GM10266 (cell line): ENCODE measurements around the gene TAF11L8.
"Not testable (repeated sequence)": the region's sequence is repeated elsewhere in the genome, so short reads cannot be mapped to it uniquely, and the experiment has no call there.

Experiments used
- DNase-seq: peaks from one replicate; pipeline ENCODE4 v3.0.0; 2012; ENCODE audit errors: extremely low spot score
- CTCF ChIP-seq: IDR thresholded peaks from 2 replicates; pipeline ENCODE4 v1.5.1; 2012; ENCODE audit warnings: mild to moderate bottlenecking, low read depth; ENCODE audit not compliant: control insufficient read depth, insufficient read depth; ENCODE audit errors: missing control alignments

The TAF11L8 gene

GRCh38 chr5:17590860-17591259 is at the start of gene TAF11L8:
Gene TAF11L8 (minus strand): TSS chr5:17590960.
- not testable (repeated sequence) for DNase-seq

- DNase-seq = no peak
- TF ChIP-seq CTCF = no peak
These were observed 43.4 kb upstream of the TAF11L8 start, which contains the start of gene TAF11L14 for GRCh38 chr5:17634160-17634559. Gene TAF11L14 (plus strand): TSS chr5:17634460.

DNA sequence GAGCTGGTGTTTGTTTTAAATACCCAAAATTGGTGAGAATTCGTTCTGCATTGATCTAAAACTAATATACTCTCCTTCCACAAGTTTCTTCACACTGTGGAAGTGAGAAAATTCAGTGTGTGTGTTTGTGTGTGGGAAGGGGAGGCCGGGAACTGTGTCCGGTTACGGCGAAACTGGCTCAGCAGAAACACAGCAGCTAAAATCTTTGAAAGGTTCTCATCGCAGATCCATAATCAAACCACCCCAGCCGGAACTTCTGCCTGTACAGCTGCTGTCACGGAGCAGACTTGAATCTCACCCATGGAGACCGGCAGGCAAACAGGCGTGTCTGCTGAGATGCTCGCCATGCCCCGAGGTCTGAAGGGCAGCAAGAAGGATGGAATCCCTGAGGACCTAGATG is 41.0 kb upstream of the TAF11L8 start, which contains the start of gene TAF11L13:
Gene TAF11L13, plus strand, starts transcription at position 301 of the 400 bp plus-strand sequence.
- DNase-seq = not testable (repeated sequence)

- DNase-seq = no peak
- no peak for TF ChIP-seq CTCF
These were observed 34.9 kb upstream of the TAF11L8 start for GRCh38 chr5:17625686-17626085.

DNA sequence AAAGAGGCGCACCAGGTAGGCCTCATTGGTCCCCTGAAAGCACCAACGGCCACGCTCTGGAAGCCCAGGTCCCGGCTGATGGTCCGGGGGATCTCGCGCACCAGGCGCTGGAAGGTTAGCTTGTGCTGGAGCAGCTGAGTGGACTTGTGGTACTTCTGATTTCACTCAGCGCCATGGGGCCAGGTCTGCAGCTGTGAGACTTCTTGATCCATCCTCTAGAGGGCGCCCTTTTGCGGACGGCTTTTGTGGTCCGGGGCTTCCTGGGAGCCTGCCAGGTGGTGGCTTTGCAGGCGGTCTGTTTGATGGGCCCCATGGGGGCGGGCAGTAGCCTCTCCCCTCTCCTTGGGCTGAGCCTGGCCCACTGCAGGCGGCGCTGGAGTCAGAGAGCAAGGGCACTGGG is 29.9 kb upstream of the TAF11L8 start:
- DNase-seq = no peak

DNA sequence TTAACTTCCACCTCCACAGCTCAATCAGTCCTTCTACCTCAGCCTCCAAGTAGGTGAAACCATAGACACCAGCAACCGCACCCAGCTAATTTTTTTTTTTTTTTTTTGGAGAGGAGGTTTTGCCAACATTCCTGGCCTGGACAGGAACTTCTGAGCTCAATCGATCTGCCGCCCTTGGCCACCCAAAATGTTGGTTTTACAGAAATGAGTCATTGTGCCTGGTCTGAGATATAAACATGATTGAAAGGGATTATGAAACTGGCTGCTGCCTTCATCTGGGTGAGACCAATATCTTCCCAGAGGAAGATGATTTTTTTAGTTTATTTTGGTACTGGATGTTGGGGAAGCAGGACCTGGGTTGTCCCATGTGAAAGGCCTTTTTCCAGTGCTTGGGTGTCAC is 28.6 kb upstream of the TAF11L8 start:
- no peak for TF ChIP-seq CTCF
- DNase-seq = no peak

More for the DNA sequence above, 29.9 kb upstream of the TAF11L8 start:
- no peak for TF ChIP-seq CTCF

GRCh38 chr5:17614872-17615605 is 24.3 kb upstream of the TAF11L8 start:
- no peak for TF ChIP-seq CTCF
- DNase-seq = no peak

GRCh38 chr5:17610092-17610491 is 19.3 kb upstream of the TAF11L8 start, which contains the start of gene TAF11L12:
Gene TAF11L12 (plus strand): TSS chr5:17610392.
- DNase-seq = not testable (repeated sequence)

- DNase-seq = not testable (repeated sequence)
These were observed 16.7 kb upstream of the TAF11L8 start for GRCh38 chr5:17607461-17607860.
